GM23338 (cell line): ENCODE results near the gene PASD1. TPM values are rescaled to one million over a fixed set of nuclear protein-coding genes. Genes with fewer than 3 reads are reported as not detected.
A peak's percentile ranks its signal among the peaks of the same experiment; 100 is the strongest.

ENCODE experiments used
- ATAC-seq: fragments of 200-7000 bp; cut with Tn5 transposase; 3 replicates; pipeline ENCODE4 v1.9.1; 2020
- DNase-seq: peaks from one replicate; pipeline ENCODE4 v3.0.0-alpha.2; 2015; ENCODE audit warnings: low spot score
- H2AFZ ChIP-seq: fragments of 200-600 bp; sonication (generic); 2 replicates; pipeline ENCODE4 v1.8.0; 2016; ENCODE audit warnings: antibody characterized with exemption, mild to moderate bottlenecking, moderate library complexity
- H3F3A ChIP-seq: fragments of 200-600 bp; sonication (generic); replicated peaks from 2 replicates; pipeline ENCODE4 v1.8.0; 2017; ENCODE audit warnings: antibody characterized with exemption, mixed run types, low read depth
- H3K27ac ChIP-seq: fragments of 200-600 bp; sonication (generic); 2 replicates; pipeline ENCODE4 v1.6.1; 2016; ENCODE audit warnings: low read depth
- H3K27me3 ChIP-seq: fragments of 200-600 bp; sonication (generic); 2 replicates; pipeline ENCODE4 v1.8.0; 2016; ENCODE audit warnings: mild to moderate bottlenecking, mixed run types, moderate library complexity; ENCODE audit not compliant: insufficient read depth
- H3K36me3 ChIP-seq: fragments of 200-600 bp; sonication (generic); 2 replicates; pipeline ENCODE4 v1.8.0; 2016; ENCODE audit warnings: mild to moderate bottlenecking; ENCODE audit not compliant: insufficient read depth
- H3K4me1 ChIP-seq: fragments of 200-600 bp; sonication (generic); 2 replicates; pipeline ENCODE4 v1.8.0; 2016; ENCODE audit warnings: mild to moderate bottlenecking, moderate library complexity; ENCODE audit not compliant: insufficient read depth
- H3K4me2 ChIP-seq: fragments of 200-600 bp; sonication (generic); 2 replicates; pipeline ENCODE4 v1.7.1; 2017; ENCODE audit warnings: mixed run types
- H3K4me3 ChIP-seq: fragments of 200-600 bp; sonication (generic); 2 replicates; pipeline ENCODE4 v1.6.1; 2016; ENCODE audit warnings: mixed run types
- H3K79me2 ChIP-seq: fragments of 200-600 bp; sonication (generic); replicated peaks from 2 replicates; pipeline ENCODE4 v1.8.0; 2017; ENCODE audit warnings: mild to moderate bottlenecking; ENCODE audit not compliant: insufficient read depth
- H3K9me2 ChIP-seq: fragments of 200-600 bp; sonication (generic); 2 replicates; pipeline ENCODE4 v1.8.0; 2017; ENCODE audit not compliant: insufficient read depth
- H4K20me1 ChIP-seq: fragments of 200-600 bp; sonication (generic); replicated peaks from 2 replicates; pipeline ENCODE4 v1.8.0; 2017; ENCODE audit warnings: mild to moderate bottlenecking; ENCODE audit not compliant: insufficient read depth
- H3K27ac Mint-ChIP-seq: 2 replicates; pipeline ENCODE4 v1.8.0; 2020; ENCODE audit warnings: inconsistent platforms, mild to moderate bottlenecking, moderate library complexity, mixed read lengths
- H3K27me3 Mint-ChIP-seq: 3 replicates; pipeline ENCODE4 v1.8.0; 2022; ENCODE audit warnings: low read depth, mild to moderate bottlenecking, moderate library complexity, mixed read lengths, inconsistent platforms; ENCODE audit not compliant: insufficient read depth, poor library complexity
- H3K36me3 Mint-ChIP-seq: 3 replicates; pipeline ENCODE4 v1.8.0; 2021; ENCODE audit warnings: low read depth, mild to moderate bottlenecking, inconsistent platforms, moderate library complexity, mixed read lengths
- H3K4me1 Mint-ChIP-seq: 3 replicates; pipeline ENCODE4 v1.8.0; 2020; ENCODE audit warnings: mild to moderate bottlenecking, inconsistent platforms, mixed read lengths
- H3K4me3 Mint-ChIP-seq: 3 replicates; pipeline ENCODE4 v1.8.0; 2021; ENCODE audit warnings: moderate library complexity, mild to moderate bottlenecking, inconsistent platforms, mixed read lengths
- H3K9me3 Mint-ChIP-seq: 3 replicates; pipeline ENCODE4 v1.8.0; 2020; ENCODE audit warnings: moderate library complexity, mild to moderate bottlenecking, inconsistent platforms, mixed read lengths
- CTCF ChIP-seq, 2 experiments: fragments of 200-600 bp in 1 of 2; sonication (generic) in 1 of 2; conservative IDR thresholded peaks; 2 replicates each; pipeline versions ENCODE4 v1.5.1 to v1.6.1; 2016 to 2017; ENCODE audit warnings: antibody characterized with exemption in 2 of 2, low read depth in 2 of 2, mild to moderate bottlenecking in 2 of 2, moderate library complexity in 1 of 2
- EZH2 ChIP-seq: fragments of 200-600 bp; sonication (generic); IDR thresholded peaks from one replicate; pipeline ENCODE4 v1.8.0; 2017; ENCODE audit warnings: antibody characterized with exemption, mild to moderate bottlenecking, low read depth; ENCODE audit not compliant: unreplicated experiment
- EZH2phosphoT487 ChIP-seq: fragments of 200-600 bp; sonication (generic); IDR thresholded peaks from one replicate; pipeline ENCODE4 v1.8.1; 2018; ENCODE audit warnings: antibody characterized with exemption; ENCODE audit not compliant: unreplicated experiment
- JUNB ChIP-seq: IDR thresholded peaks from one replicate; pipeline ENCODE4 v1.6.1; 2016; ENCODE audit warnings: antibody characterized with exemption; ENCODE audit not compliant: unreplicated experiment
- NANOG ChIP-seq: IDR thresholded peaks from 2 replicates; pipeline ENCODE4 v1.6.1; 2016; ENCODE audit warnings: antibody characterized with exemption, borderline replicate concordance
- STAT1 ChIP-seq: IDR thresholded peaks from one replicate; pipeline ENCODE4 v1.6.1; 2016; ENCODE audit warnings: antibody characterized with exemption; ENCODE audit not compliant: unreplicated experiment
- ZNF114 ChIP-seq: fragments of 250-450 bp; sonication (Bioruptor Pico); IDR thresholded peaks from 2 replicates; pipeline ENCODE4 v1.5.0; 2020; ENCODE audit warnings: mild to moderate bottlenecking, moderate library complexity
- polyA plus RNA-seq: library from polyadenylated mRNA; unstranded; fragments of >200 nt; fragmentation: Nextera tagmentation; extraction: Ambion mirVana; gene quantifications from 2 replicates; pipeline ENCODE4 v1.2.1, GENCODE V29; 2016
- total RNA-seq: library from RNA; depleted of rRNA; stranded (reverse); fragments of >200 nt; shearing (Covaris generic); gene quantifications from 2 replicates; pipeline ENCODE4 v1.2.3, GENCODE V29; 2014
- TF ChIP-seq, protein P1 (sequence below): fragments of 250-450 bp; sonication (Bioruptor Pico); IDR thresholded peaks from 2 replicates; pipeline ENCODE4 v1.5.0; 2020; ENCODE audit warnings: mild to moderate bottlenecking, moderate library complexity

The PASD1 gene
- total and polyA plus RNA-seq, 2 experiments from 2014 or later, result 0.24 TPM; not detected in 1

- TF ChIP-seq, protein P1, sequence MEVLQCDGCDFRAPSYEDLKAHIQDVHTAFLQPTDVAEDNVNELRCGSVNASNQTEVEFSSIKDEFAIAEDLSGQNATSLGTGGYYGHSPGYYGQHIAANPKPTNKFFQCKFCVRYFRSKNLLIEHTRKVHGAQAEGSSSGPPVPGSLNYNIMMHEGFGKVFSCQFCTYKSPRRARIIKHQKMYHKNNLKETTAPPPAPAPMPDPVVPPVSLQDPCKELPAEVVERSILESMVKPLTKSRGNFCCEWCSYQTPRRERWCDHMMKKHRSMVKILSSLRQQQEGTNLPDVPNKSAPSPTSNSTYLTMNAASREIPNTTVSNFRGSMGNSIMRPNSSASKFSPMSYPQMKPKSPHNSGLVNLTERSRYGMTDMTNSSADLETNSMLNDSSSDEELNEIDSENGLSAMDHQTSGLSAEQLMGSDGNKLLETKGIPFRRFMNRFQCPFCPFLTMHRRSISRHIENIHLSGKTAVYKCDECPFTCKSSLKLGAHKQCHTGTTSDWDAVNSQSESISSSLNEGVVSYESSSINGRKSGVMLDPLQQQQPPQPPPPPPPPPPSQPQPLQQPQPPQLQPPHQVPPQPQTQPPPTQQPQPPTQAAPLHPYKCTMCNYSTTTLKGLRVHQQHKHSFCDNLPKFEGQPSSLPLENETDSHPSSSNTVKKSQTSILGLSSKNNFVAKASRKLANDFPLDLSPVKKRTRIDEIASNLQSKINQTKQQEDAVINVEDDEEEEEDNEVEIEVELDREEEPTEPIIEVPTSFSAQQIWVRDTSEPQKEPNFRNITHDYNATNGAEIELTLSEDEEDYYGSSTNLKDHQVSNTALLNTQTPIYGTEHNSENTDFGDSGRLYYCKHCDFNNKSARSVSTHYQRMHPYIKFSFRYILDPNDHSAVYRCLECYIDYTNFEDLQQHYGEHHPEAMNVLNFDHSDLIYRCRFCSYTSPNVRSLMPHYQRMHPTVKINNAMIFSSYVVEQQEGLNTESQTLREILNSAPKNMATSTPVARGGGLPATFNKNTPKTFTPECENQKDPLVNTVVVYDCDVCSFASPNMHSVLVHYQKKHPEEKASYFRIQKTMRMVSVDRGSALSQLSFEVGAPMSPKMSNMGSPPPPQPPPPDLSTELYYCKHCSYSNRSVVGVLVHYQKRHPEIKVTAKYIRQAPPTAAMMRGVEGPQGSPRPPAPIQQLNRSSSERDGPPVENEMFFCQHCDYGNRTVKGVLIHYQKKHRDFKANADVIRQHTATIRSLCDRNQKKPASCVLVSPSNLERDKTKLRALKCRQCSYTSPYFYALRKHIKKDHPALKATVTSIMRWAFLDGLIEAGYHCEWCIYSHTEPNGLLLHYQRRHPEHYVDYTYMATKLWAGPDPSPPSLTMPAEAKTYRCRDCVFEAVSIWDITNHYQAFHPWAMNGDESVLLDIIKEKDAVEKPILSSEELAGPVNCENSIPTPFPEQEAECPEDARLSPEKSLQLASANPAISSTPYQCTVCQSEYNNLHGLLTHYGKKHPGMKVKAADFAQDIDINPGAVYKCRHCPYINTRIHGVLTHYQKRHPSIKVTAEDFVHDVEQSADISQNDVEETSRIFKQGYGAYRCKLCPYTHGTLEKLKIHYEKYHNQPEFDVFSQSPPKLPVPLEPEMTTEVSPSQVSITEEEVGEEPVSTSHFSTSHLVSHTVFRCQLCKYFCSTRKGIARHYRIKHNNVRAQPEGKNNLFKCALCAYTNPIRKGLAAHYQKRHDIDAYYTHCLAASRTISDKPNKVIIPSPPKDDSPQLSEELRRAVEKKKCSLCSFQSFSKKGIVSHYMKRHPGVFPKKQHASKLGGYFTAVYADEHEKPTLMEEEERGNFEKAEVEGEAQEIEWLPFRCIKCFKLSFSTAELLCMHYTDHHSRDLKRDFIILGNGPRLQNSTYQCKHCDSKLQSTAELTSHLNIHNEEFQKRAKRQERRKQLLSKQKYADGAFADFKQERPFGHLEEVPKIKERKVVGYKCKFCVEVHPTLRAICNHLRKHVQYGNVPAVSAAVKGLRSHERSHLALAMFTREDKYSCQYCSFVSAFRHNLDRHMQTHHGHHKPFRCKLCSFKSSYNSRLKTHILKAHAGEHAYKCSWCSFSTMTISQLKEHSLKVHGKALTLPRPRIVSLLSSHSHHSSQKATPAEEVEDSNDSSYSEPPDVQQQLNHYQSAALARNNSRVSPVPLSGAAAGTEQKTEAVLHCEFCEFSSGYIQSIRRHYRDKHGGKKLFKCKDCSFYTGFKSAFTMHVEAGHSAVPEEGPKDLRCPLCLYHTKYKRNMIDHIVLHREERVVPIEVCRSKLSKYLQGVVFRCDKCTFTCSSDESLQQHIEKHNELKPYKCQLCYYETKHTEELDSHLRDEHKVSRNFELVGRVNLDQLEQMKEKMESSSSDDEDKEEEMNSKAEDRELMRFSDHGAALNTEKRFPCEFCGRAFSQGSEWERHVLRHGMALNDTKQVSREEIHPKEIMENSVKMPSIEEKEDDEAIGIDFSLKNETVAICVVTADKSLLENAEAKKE (CRISPR knock-in tag), result no peak
- TF ChIP-seq NANOG (no peak), JUNB (no peak), ZNF114 (CRISPR knock-in tag) (no peak), EZH2 (no peak), EZH2phosphoT487 (no peak), STAT1 (no peak)
Measured at GRCh38 chrX:151515237-151515636, 48.2 kb upstream of the PASD1 start (continued).

- H3K27me3 Mint-ChIP-seq, result no peaks in the 10 kb centered on the region
- H3K36me3 Mint-ChIP-seq, result no peaks in the 10 kb centered on the region
- H3K9me3 Mint-ChIP-seq, result no peaks in the 10 kb centered on the region
- no peak overlapping the region for H3K27ac Mint-ChIP-seq
- Histone ChIP-seq H3F3A (no peaks in the 10 kb centered on the region), H4K20me1 (no peaks in the 10 kb centered on the region), H2AFZ (no peak overlapping the region), H3K4me2 (no peak overlapping the region), H3K4me3 (no peak overlapping the region), H3K27me3 (no peaks in the 10 kb centered on the region), H3K27ac (no peak overlapping the region), H3K36me3 (no peaks in the 10 kb centered on the region), H3K9me2 (no peaks in the 10 kb centered on the region), H3K79me2 (no peaks in the 10 kb centered on the region), H3K4me1 (no peaks in the 10 kb centered on the region)
- H3K4me1 Mint-ChIP-seq, result peaks cover 2% of the 10 kb centered on the region; the same call in 2 of the 3 replicates
- no peak overlapping the region for H3K4me3 Mint-ChIP-seq
- DNase-seq, result no peak
- ATAC-seq, result no peak
- TF ChIP-seq CTCF (conservative IDR thresholded peaks at IDR 0.05; ENCODE audit: low read depth in 2 of 2) (peak in 1 of 2 experiments; percentile 41; a peak in 2 of 4 replicates), EZH2phosphoT487 (no peak)
Measured at GRCh38 chrX:151516538-151517187, 46.8 kb upstream of the PASD1 start.
